ENCODE results near the gene APOA4. TPM values are rescaled to one million over a fixed set of nuclear protein-coding genes. Genes with fewer than 3 reads are reported as not detected.
A peak's percentile ranks its signal among the peaks of the same experiment; 100 is the strongest.

APOA4 gene
- total and polyA plus RNA-seq, 2 of the 13 experiments (the other 11 are each of a cell fraction or from before 2014, with no cell fraction given) = 3.8 to 7.2 TPM

DNA sequence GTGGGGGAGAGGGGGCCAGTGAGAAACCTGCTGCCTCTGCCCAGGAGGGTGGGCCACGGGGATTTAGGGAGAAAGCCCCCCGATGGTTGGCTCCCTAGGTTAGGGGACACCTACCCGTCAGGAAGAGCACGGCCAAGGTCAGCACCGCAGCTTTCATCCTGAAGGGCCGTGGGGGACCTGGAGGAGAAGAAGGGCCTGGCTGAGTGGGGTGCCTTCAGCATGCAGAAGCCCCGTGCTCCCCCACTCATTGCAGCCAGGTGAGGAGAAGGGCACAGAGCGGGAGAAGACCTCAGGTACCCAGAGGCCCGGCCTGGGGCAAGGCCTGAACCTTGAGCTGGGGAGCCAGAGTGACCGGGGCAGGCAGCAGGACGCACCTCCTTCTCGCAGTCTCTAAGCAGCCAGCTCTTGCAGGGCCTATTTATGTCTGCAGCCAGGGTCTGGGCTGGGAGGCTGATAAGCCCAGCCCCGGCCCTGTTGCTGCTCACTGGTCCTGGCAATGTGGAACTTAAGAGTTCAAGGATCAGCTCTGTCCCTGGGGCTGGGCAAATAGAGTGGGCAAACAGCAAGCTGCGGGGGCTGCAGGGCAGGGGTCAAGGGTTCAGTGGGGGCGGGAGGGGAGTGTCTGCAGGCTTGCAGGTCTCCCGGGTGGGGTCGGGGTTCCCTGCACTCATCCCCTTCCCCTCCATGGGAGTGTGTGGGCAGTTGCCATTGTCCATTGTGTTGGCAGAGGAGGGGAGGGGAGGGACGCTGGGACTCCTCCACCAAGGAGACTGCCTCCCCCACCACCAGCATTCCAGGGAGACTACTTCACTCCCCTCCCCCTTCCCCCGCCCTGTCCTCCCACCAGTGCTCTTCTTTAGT lies 14.4 kb upstream of the APOA4 start, which contains the start of gene APOA1 (continued):
- TF ChIP-seq, protein P1, sequence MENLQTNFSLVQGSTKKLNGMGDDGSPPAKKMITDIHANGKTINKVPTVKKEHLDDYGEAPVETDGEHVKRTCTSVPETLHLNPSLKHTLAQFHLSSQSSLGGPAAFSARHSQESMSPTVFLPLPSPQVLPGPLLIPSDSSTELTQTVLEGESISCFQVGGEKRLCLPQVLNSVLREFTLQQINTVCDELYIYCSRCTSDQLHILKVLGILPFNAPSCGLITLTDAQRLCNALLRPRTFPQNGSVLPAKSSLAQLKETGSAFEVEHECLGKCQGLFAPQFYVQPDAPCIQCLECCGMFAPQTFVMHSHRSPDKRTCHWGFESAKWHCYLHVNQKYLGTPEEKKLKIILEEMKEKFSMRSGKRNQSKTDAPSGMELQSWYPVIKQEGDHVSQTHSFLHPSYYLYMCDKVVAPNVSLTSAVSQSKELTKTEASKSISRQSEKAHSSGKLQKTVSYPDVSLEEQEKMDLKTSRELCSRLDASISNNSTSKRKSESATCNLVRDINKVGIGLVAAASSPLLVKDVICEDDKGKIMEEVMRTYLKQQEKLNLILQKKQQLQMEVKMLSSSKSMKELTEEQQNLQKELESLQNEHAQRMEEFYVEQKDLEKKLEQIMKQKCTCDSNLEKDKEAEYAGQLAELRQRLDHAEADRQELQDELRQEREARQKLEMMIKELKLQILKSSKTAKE (CRISPR knock-in tag; IDR thresholded peaks at IDR 0.05; ENCODE audit: borderline replicate concordance) = peak; percentile 94
- TF ChIP-seq GATAD1 (CRISPR knock-in tag; IDR thresholded peaks at IDR 0.05) (peak; percentile 56), ZNF280D (CRISPR knock-in tag; IDR thresholded peaks at IDR 0.05) (peak; percentile 46; the same call in 1 of the 2 replicates), ZFP1 (CRISPR knock-in tag; IDR thresholded peaks at IDR 0.05) (no peak), RAD51 (IDR thresholded peaks at IDR 0.05; ENCODE audit: borderline replicate concordance) (no peak), ERF (CRISPR knock-in tag; IDR thresholded peaks at IDR 0.05) (peak; percentile 82), ZFP36L2 (CRISPR knock-in tag; IDR thresholded peaks at IDR 0.05) (no peak), ZNF253 (CRISPR knock-in tag; IDR thresholded peaks at IDR 0.05; ENCODE audit: borderline replicate concordance) (0 out of 2 replicates have a peak, but pooled peaks have one; percentile 63), ZNF629 (CRISPR knock-in tag; conservative IDR thresholded peaks at IDR 0.05) (0 out of 2 replicates have a peak, but pooled peaks have one; percentile 53), ZNF788 (CRISPR knock-in tag; IDR thresholded peaks at IDR 0.05; ENCODE audit: borderline replicate concordance) (no peak; the same call in none of the 2 replicates), ZNF550 (CRISPR knock-in tag; IDR thresholded peaks at IDR 0.05; ENCODE audit: borderline replicate concordance) (no peak), ZNF781 (CRISPR knock-in tag; IDR thresholded peaks at IDR 0.05; ENCODE audit: borderline replicate concordance, not compliant biosample characterization) (peak; percentile 78), TP53 (CRISPR knock-in tag; conservative IDR thresholded peaks at IDR 0.05) (no peak), STAT5B (CRISPR knock-in tag; IDR thresholded peaks at IDR 0.05) (0 out of 2 replicates have a peak, but pooled peaks have one; percentile 62)
- TF ChIP-seq, protein P2, sequence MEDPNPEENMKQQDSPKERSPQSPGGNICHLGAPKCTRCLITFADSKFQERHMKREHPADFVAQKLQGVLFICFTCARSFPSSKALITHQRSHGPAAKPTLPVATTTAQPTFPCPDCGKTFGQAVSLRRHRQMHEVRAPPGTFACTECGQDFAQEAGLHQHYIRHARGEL (CRISPR knock-in tag; IDR thresholded peaks at IDR 0.05) = no peak
- TF ChIP-seq, protein P3, sequence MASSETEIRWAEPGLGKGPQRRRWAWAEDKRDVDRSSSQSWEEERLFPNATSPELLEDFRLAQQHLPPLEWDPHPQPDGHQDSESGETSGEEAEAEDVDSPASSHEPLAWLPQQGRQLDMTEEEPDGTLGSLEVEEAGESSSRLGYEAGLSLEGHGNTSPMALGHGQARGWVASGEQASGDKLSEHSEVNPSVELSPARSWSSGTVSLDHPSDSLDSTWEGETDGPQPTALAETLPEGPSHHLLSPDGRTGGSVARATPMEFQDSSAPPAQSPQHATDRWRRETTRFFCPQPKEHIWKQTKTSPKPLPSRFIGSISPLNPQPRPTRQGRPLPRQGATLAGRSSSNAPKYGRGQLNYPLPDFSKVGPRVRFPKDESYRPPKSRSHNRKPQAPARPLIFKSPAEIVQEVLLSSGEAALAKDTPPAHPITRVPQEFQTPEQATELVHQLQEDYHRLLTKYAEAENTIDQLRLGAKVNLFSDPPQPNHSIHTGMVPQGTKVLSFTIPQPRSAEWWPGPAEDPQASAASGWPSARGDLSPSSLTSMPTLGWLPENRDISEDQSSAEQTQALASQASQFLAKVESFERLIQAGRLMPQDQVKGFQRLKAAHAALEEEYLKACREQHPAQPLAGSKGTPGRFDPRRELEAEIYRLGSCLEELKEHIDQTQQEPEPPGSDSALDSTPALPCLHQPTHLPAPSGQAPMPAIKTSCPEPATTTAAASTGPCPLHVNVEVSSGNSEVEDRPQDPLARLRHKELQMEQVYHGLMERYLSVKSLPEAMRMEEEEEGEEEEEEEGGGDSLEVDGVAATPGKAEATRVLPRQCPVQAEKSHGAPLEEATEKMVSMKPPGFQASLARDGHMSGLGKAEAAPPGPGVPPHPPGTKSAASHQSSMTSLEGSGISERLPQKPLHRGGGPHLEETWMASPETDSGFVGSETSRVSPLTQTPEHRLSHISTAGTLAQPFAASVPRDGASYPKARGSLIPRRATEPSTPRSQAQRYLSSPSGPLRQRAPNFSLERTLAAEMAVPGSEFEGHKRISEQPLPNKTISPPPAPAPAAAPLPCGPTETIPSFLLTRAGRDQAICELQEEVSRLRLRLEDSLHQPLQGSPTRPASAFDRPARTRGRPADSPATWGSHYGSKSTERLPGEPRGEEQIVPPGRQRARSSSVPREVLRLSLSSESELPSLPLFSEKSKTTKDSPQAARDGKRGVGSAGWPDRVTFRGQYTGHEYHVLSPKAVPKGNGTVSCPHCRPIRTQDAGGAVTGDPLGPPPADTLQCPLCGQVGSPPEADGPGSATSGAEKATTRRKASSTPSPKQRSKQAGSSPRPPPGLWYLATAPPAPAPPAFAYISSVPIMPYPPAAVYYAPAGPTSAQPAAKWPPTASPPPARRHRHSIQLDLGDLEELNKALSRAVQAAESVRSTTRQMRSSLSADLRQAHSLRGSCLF (CRISPR knock-in tag; IDR thresholded peaks at IDR 0.05; ENCODE audit: borderline replicate concordance) = 0 out of 2 replicates have a peak, but pooled peaks have one; percentile 65

Data from HepG2 (cell line).